Subcutaneous abdominal adipose tissue (tissue), 5 donors: ENCODE results near the gene SPACA5B.
"Not testable (repeated sequence)": the region's sequence is repeated elsewhere in the genome, so short reads cannot be mapped to it uniquely, and the experiment has no call there.

ENCODE experiments used
- H3K27ac ChIP-seq: one replicate; pipeline ENCODE4 v1.7.0; 2013; ENCODE audit warnings: low read depth, mild to moderate bottlenecking, inconsistent platforms, low read length, moderate library complexity
- H3K27me3 ChIP-seq, 5 donors: one replicate each; pipeline ENCODE4 v1.7.0; 2013; ENCODE audit warnings: low read length in 5 of 5, inconsistent platforms in 1 of 5; ENCODE audit not compliant: control insufficient read depth in 5 of 5, insufficient read depth in 4 of 5
- H3K36me3 ChIP-seq, 5 donors: one replicate each; pipeline ENCODE4 v1.7.0; 2013; ENCODE audit warnings: low read length in 5 of 5; ENCODE audit not compliant: control insufficient read depth in 5 of 5, insufficient read depth in 5 of 5
- H3K4me1 ChIP-seq, 5 donors: one replicate each; pipeline ENCODE4 v1.7.0; 2013; ENCODE audit warnings: low read length in 5 of 5, mild to moderate bottlenecking in 3 of 5, moderate library complexity in 1 of 5; ENCODE audit not compliant: control insufficient read depth in 5 of 5, insufficient read depth in 5 of 5
- H3K4me3 ChIP-seq, 5 donors: one replicate each; pipeline ENCODE4 v1.7.0; 2013; ENCODE audit warnings: low read length in 5 of 5, low read depth in 1 of 5
- H3K9ac ChIP-seq, 5 donors: one replicate each; pipeline ENCODE4 v1.7.0; 2013; ENCODE audit warnings: low read length in 5 of 5, mild to moderate bottlenecking in 4 of 5, moderate library complexity in 3 of 5
- H3K9me3 ChIP-seq, 5 donors: one replicate each; pipeline ENCODE4 v1.7.0; 2013; ENCODE audit warnings: low read length in 5 of 5; ENCODE audit not compliant: control insufficient read depth in 5 of 5
- donor health status: healthy.
- donor health status: healthy.
- donor health status: healthy.
- donor health status: healthy.
- donor health status: healthy.

The SPACA5B gene

GRCh38 chrX:48130326-48130725 is at the start of gene SPACA5B:
TSS of gene SPACA5B (plus strand) at chrX:48130626. CDS start at chrX:48130688, 62 bp downstream.
- not testable (repeated sequence) for H3K27ac ChIP-seq, H3K4me1 ChIP-seq, H3K9me3 ChIP-seq, H3K9ac ChIP-seq, H3K4me3 ChIP-seq, H3K36me3 ChIP-seq, H3K27me3 ChIP-seq

DNA sequence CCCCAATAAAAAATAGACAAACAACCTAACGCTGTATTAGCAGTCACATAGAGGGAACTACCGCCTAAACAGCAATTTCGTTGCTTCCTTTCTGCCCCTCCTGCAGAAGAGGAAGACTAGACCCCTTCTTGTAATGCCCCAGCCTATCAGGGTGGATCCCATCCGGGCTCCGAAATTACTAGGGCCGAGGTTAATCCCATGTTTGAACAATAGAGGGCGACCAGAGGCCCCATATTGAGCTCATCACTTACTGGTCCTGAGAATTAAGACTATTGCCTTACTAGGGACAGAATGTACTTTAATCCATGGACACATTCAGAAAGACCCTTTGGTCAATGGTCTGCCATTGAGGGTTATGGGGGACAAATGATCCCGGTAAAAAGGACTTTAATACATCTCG is 47.2 kb upstream of the SPACA5B start:
- no peak overlapping the region for H3K4me3 ChIP-seq

DNA sequence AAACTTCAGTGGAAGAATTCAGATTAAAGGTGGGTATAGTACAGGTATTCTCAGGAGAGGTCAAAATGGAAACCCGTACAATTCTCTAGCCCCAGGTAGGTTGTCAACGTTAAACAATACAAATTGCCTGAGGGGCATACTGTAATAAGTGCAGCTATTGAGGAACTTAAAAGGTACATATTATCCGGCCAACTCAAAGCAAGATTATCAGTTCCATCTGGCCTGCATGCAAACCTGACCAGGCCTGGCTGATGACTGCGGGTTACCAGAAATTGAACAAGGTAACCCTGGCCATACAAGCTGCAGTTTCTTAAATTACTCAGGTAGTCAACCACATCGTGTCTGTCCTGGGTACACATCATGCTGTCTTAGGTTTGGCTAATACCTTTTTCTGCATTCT is 46.7 kb upstream of the SPACA5B start:
- H3K9me3 ChIP-seq = no peaks in the 10 kb centered on the region
- no peaks in the 10 kb centered on the region for H3K36me3 ChIP-seq
- no peaks in the 10 kb centered on the region for H3K4me1 ChIP-seq
- no peak overlapping the region for H3K9ac ChIP-seq
- no peak overlapping the region for H3K27ac ChIP-seq
- no peak overlapping the region for H3K4me3 ChIP-seq
- H3K27me3 ChIP-seq = peaks cover 0 to 11% (median 0%) of the 10 kb centered on the region in 5 donors

More for the DNA sequence above, 47.2 kb upstream of the SPACA5B start:
- H3K36me3 ChIP-seq = no peaks in the 10 kb centered on the region
- no peak overlapping the region for H3K27ac ChIP-seq
- no peak overlapping the region for H3K9ac ChIP-seq
- H3K9me3 ChIP-seq = no peaks in the 10 kb centered on the region
- no peaks in the 10 kb centered on the region for H3K4me1 ChIP-seq
- H3K27me3 ChIP-seq = peaks cover 0 to 9% (median 0%) of the 10 kb centered on the region in 5 donors

GRCh38 chrX:48086082-48086481 is 44.3 kb upstream of the SPACA5B start:
- Histone ChIP-seq H3K4me3 (no peak overlapping the region), H3K4me1 (no peaks in the 10 kb centered on the region), H3K27me3 (peaks cover 0 to 16% (median 4%) of the 10 kb centered on the region in 5 donors), H3K9me3 (peaks cover 0 to 3% (median 0%) of the 10 kb centered on the region in 5 donors), H3K27ac (no peak overlapping the region), H3K9ac (no peak overlapping the region), H3K36me3 (no peaks in the 10 kb centered on the region)

DNA sequence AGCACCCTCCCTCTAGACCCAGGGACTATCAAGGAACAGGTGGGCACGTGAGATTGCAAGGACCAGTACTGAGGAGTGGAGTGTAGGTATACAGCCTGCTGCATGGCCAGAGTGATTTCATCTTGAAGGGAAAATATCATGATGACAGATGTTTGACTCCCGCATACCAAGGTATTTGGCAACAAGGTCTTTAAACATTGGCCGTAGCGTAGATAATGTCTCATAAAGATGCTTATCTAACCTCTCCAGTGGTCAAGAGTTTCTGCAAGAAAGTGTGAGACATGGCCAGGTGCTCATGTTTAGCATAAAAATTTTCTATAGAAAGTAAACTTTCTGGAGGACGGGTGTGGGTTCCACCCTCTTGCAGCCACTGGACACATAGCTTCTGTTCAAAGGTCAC is 40.3 kb upstream of the SPACA5B start:
- H3K4me1 ChIP-seq = no peaks in the 10 kb centered on the region
- H3K4me3 ChIP-seq = no peak overlapping the region
- H3K27ac ChIP-seq = no peak overlapping the region
- no peaks in the 10 kb centered on the region for H3K36me3 ChIP-seq
- H3K27me3 ChIP-seq = peaks cover 0 to 12% (median 4%) of the 10 kb centered on the region in 5 donors
- H3K9ac ChIP-seq = no peak overlapping the region
- peaks cover 0 to 3% (median 0%) of the 10 kb centered on the region in 5 donors for H3K9me3 ChIP-seq

- not testable (repeated sequence) for H3K4me3 ChIP-seq, H3K36me3 ChIP-seq, H3K27ac ChIP-seq, H3K4me1 ChIP-seq, H3K9me3 ChIP-seq, H3K9ac ChIP-seq
- H3K27me3 ChIP-seq = peaks cover 0 to 12% (median 4%) of the 10 kb centered on the region in 5 donors
These were observed 37.9 kb upstream of the SPACA5B start for GRCh38 chrX:48092558-48092957.

DNA sequence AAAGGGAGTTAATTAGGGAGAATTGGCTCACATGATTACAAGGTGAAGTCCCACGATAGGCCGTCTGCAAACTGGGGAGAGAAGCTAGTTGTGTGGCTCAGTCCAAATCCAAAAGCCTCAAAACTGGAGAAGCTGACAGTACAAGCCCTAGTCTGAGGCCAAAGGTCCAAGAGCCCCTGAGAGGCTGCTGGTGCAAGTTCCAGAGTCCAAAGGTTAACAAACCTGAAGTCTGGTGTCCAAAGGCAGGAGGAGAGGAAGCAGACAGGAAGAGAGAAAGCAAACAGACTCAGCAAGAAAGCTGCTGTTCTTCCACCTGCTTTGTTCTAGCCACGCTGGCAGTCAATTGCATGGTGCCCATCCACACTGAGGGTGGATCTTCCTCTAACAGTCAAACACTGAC is 29.0 kb upstream of the SPACA5B start:
- H3K27ac ChIP-seq = no peak overlapping the region
- H3K4me3 ChIP-seq = no peak overlapping the region
- H3K27me3 ChIP-seq = peaks cover 0 to 5% (median 0%) of the 10 kb centered on the region in 5 donors
- H3K4me1 ChIP-seq = no peaks in the 10 kb centered on the region
- H3K36me3 ChIP-seq = no peaks in the 10 kb centered on the region
- H3K9ac ChIP-seq = no peak overlapping the region
- peaks cover 0 to 8% (median 6%) of the 10 kb centered on the region in 5 donors for H3K9me3 ChIP-seq

GRCh38 chrX:48102874-48103374 is 27.5 kb upstream of the SPACA5B start:
- H3K4me1 ChIP-seq = no peaks in the 10 kb centered on the region
- peaks cover 0 to 5% (median 0%) of the 10 kb centered on the region in 5 donors for H3K27me3 ChIP-seq
- H3K27ac ChIP-seq = no peak overlapping the region
- H3K9ac ChIP-seq = no peak overlapping the region
- H3K36me3 ChIP-seq = no peaks in the 10 kb centered on the region
- H3K4me3 ChIP-seq = no peak overlapping the region
- H3K9me3 ChIP-seq = peaks cover 0 to 8% (median 6%) of the 10 kb centered on the region in 5 donors

DNA sequence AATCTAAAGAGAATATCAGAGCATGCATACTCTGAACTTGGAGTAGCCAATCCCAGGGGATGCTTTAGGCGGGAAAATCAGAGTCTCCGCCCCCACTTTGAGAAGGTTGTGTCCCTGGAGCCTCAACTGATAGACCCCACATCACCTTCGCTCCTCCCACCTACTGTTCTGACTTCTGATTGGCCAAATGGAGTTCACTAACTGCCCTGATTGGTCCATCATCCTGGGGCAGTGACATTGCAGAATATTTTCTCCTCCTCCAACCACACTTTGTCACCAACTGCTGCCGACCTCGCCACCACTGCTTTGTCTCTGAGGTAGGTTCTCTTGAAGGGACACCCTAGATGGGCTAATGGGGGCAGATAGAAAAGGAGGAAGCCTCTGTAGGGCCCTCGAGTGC is 22.7 kb upstream of the SPACA5B start:
- no peaks in the 10 kb centered on the region for H3K4me1 ChIP-seq
- H3K36me3 ChIP-seq = no peaks in the 10 kb centered on the region
- H3K9ac ChIP-seq = no peak overlapping the region

DNA sequence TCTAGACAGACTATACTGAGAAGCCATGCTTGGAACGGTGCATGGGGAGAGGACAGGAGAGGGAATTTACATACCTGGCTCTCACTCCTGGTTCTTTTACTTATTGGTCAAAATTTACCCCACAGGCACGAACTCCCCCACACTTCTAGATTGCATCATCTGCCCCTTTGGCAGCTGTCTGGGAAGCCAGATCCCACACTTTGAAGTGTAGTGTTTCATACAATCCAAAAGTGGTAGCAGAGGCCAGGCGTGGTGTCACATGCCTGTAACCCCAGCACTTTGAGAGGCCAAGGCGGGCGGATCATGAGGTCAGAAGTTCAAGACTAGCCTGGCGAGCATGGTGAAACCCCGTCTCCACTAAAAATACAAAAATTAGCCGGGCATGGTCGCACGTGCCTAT is 5.1 kb upstream of the SPACA5B start:
- H3K9me3 ChIP-seq, H3K27ac ChIP-seq, H3K4me1 ChIP-seq, H3K9ac ChIP-seq, H3K36me3 ChIP-seq, H3K27me3 ChIP-seq, H3K4me3 ChIP-seq: not testable (repeated sequence)

More for the DNA sequence above, 22.7 kb upstream of the SPACA5B start:
- Histone ChIP-seq H3K9me3 (no peaks in the 10 kb centered on the region), H3K27me3 (peaks cover 0 to 4% (median 0%) of the 10 kb centered on the region in 5 donors), H3K4me3 (no peak overlapping the region), H3K27ac (no peak overlapping the region)
